Lung (tissue), 12 donors: ENCODE data around the gene PHACTR3. TPM values are rescaled to one million over a fixed set of nuclear protein-coding genes. Genes with fewer than 3 reads are reported as not detected.

Source experiments
- ATAC-seq: fragments of 200-7000 bp; cut with Tn5 transposase; one replicate; pipeline ENCODE4 v1.9.1; 2020; ENCODE audit warnings: moderate number of reproducible peaks; ENCODE audit not compliant: insufficient read depth, low FRiP score
- DNase-seq, 3 donors: peaks; one replicate each; pipeline ENCODE4 v3.0.0-alpha.2; 2013 to 2017
- H3K27ac ChIP-seq, 2 donors: one replicate each; pipeline ENCODE4 v1.5.1; 2013; ENCODE audit warnings: mild to moderate bottlenecking in 2 of 2, moderate library complexity in 2 of 2, control low read depth in 1 of 2, inconsistent platforms in 1 of 2, low read depth in 1 of 2, low read length in 1 of 2
- H3K27me3 ChIP-seq, 3 donors: one replicate each; pipeline ENCODE4 v1.5.1; 2013; ENCODE audit warnings: low read length in 2 of 3; ENCODE audit not compliant: control insufficient read depth in 3 of 3, insufficient read depth in 3 of 3
- H3K36me3 ChIP-seq, 4 donors: one replicate each; pipeline ENCODE4 v1.5.1; 2013; ENCODE audit warnings: low read length in 4 of 4, mild to moderate bottlenecking in 1 of 4, moderate library complexity in 1 of 4; ENCODE audit not compliant: control insufficient read depth in 4 of 4, insufficient read depth in 4 of 4
- H3K4me1 ChIP-seq, 5 donors: one replicate each; pipeline ENCODE4 v1.5.1; 2013; ENCODE audit warnings: low read length in 5 of 5, mild to moderate bottlenecking in 2 of 5, moderate library complexity in 1 of 5; ENCODE audit not compliant: control insufficient read depth in 5 of 5, insufficient read depth in 5 of 5
- H3K4me3 ChIP-seq: one replicate; pipeline ENCODE4 v1.5.1; 2013; ENCODE audit warnings: mild to moderate bottlenecking, control low read depth, moderate library complexity
- H3K9ac ChIP-seq, 2 donors: one replicate each; pipeline ENCODE4 v1.5.1; 2013; ENCODE audit warnings: low read length in 2 of 2, control low read depth in 1 of 2; ENCODE audit not compliant: insufficient read depth in 1 of 2
- H3K9me3 ChIP-seq, 4 donors: one replicate each; pipeline ENCODE4 v1.5.1; 2013; ENCODE audit warnings: low read length in 3 of 4, mild to moderate bottlenecking in 1 of 4, moderate library complexity in 1 of 4; ENCODE audit not compliant: control insufficient read depth in 4 of 4, insufficient read depth in 3 of 4
- WGBS, 2 donors: extraction: QIAGEN DNeasy Blood & Tissue Kit; methylation state at CpG; one replicate each; pipeline ENCODE4 v1.1.7; 2013; 5-methylcytosine and 5-hydroxymethylcytosine counted together
- polyA plus RNA-seq, 2 donors: library from polyadenylated mRNA; stranded (reverse); fragments of 200-250 nt; gene quantifications; one replicate each; pipeline ENCODE4 v1.2.1, GENCODE V29; 2013
- total RNA-seq, 2 donors: library from RNA; depleted of rRNA in 1 of 2; stranded (reverse); fragments of >200 nt in 1 of 2; gene quantifications; one replicate each; pipeline ENCODE4 v1.2.1, GENCODE V29; 2014 to 2021
- TF ChIP-seq, protein P1 (sequence below): IDR thresholded peaks from 2 replicates; pipeline ENCODE4 v1.5.1; 2012; ENCODE audit warnings: mild to moderate bottlenecking; ENCODE audit errors: control extremely low read depth, extremely low read depth
- donor health status: control.
- donor health status: control.
- donor health status: Bipolar disorder and iron deficiency.
- donor health status: healthy.
- donor health status: DM: yes; HTN: yes; CAD: no.

The PHACTR3 gene
- total and polyA plus RNA-seq, 4 donors = 3.8 to 12.0 (median 5.9) TPM

GRCh38 chr20:59827138-59828056 is 223.1 kb downstream of the PHACTR3 start:
- H3K27me3 ChIP-seq = peaks cover 0 to 12% (median 0%) of the 10 kb centered on the region in 3 donors
- ATAC-seq (no peak), DNase-seq (no peak)
- no peaks in the 10 kb centered on the region for H3K9me3 ChIP-seq
- no peak overlapping the region for H3K9ac ChIP-seq
- H3K4me3 ChIP-seq = no peak overlapping the region
- peaks cover 0 to 6% (median 2%) of the 10 kb centered on the region in 5 donors for H3K4me1 ChIP-seq
- no peaks in the 10 kb centered on the region for H3K36me3 ChIP-seq
- peak overlapping the region in 1 of 2 donors; percentile 17 for H3K27ac ChIP-seq
- 78 to 79% methylated on average over 16 of the region's 16 CpGs for WGBS, 2 donors
- TF ChIP-seq, protein P1, sequence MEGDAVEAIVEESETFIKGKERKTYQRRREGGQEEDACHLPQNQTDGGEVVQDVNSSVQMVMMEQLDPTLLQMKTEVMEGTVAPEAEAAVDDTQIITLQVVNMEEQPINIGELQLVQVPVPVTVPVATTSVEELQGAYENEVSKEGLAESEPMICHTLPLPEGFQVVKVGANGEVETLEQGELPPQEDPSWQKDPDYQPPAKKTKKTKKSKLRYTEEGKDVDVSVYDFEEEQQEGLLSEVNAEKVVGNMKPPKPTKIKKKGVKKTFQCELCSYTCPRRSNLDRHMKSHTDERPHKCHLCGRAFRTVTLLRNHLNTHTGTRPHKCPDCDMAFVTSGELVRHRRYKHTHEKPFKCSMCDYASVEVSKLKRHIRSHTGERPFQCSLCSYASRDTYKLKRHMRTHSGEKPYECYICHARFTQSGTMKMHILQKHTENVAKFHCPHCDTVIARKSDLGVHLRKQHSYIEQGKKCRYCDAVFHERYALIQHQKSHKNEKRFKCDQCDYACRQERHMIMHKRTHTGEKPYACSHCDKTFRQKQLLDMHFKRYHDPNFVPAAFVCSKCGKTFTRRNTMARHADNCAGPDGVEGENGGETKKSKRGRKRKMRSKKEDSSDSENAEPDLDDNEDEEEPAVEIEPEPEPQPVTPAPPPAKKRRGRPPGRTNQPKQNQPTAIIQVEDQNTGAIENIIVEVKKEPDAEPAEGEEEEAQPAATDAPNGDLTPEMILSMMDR = no peak

GRCh38 chr20:59828125-59829053 is 224.0 kb downstream of the PHACTR3 start:
- WGBS, 2 donors = 83 to 89% methylated on average over 15 of the region's 15 CpGs
- Histone ChIP-seq H3K4me3 (no peak overlapping the region), H3K36me3 (no peaks in the 10 kb centered on the region), H3K9me3 (no peaks in the 10 kb centered on the region), H3K9ac (no peak overlapping the region), H3K27me3 (peaks cover 0 to 12% (median 0%) of the 10 kb centered on the region in 3 donors), H3K4me1 (peaks cover 0 to 6% (median 0%) of the 10 kb centered on the region in 5 donors), H3K27ac (peak overlapping the region in 1 of 2 donors; percentile 17)
- ATAC-seq (no peak), DNase-seq (peak in 1 of 3 donors; percentile 8)
- TF ChIP-seq, protein P1 = no peak

- H3K9me3 ChIP-seq = no peaks in the 10 kb centered on the region
- peaks cover 0 to 12% (median 0%) of the 10 kb centered on the region in 3 donors for H3K27me3 ChIP-seq
- no peak overlapping the region for H3K9ac ChIP-seq
- H3K4me1 ChIP-seq = peaks cover 0 to 6% (median 0%) of the 10 kb centered on the region in 5 donors
- ATAC-seq (no peak), DNase-seq (peak in 1 of 3 donors; percentile 9)
- no peak overlapping the region for H3K4me3 ChIP-seq
- no peak overlapping the region for H3K27ac ChIP-seq
- no peaks in the 10 kb centered on the region for H3K36me3 ChIP-seq
- WGBS, 2 donors = 80 to 87% methylated on average over 19 of the region's 19 CpGs
- TF ChIP-seq, protein P1 = no peak
These were observed 224.9 kb downstream of the PHACTR3 start for GRCh38 chr20:59829054-59829785.
